H1 (cell line): Measurements from ENCODE around the gene GNG4.
"Not testable (repeated sequence)": the region's sequence is repeated elsewhere in the genome, so short reads cannot be mapped to it uniquely, and the experiment has no call there.

Experiments
- CEBPB ChIP-seq: IDR thresholded peaks from 2 replicates; pipeline ENCODE4 v1.6.1; 2012; ENCODE audit warnings: low read depth, low read length
- E2F6 ChIP-seq: IDR thresholded peaks from 2 replicates; pipeline ENCODE4 v1.6.1; 2012; ENCODE audit warnings: inconsistent platforms
- EGR1 ChIP-seq: IDR thresholded peaks from 2 replicates; pipeline ENCODE4 v1.6.1; 2011; ENCODE audit warnings: low read depth, low read length, borderline replicate concordance
- EP300 ChIP-seq, 2 experiments: IDR thresholded peaks; 1 replicate in 1 of 2; 2 replicates in 1 of 2; pipeline ENCODE4 v1.6.1; 2011 to 2012; ENCODE audit warnings: low read depth in 2 of 2, low read length in 2 of 2, mild to moderate bottlenecking in 2 of 2, borderline replicate concordance in 1 of 2, inconsistent platforms in 1 of 2, moderate library complexity in 1 of 2
- GABPA ChIP-seq: IDR thresholded peaks from 2 replicates; pipeline ENCODE4 v1.6.1; 2011; ENCODE audit warnings: mild to moderate bottlenecking, low read length, moderate library complexity, borderline replicate concordance; ENCODE audit not compliant: insufficient read depth
- POLR2AphosphoS5 ChIP-seq: IDR thresholded peaks from 2 replicates; pipeline ENCODE4 v1.6.1; 2011; ENCODE audit warnings: low read depth, low read length
- YY1 ChIP-seq: IDR thresholded peaks from 2 replicates; pipeline ENCODE4 v1.6.1; 2011; ENCODE audit warnings: low read depth, mild to moderate bottlenecking, low read length

GRCh38 chr1:235647537-235647936 lies 2.0 kb downstream of the GNG4 start:
- TF ChIP-seq POLR2AphosphoS5; YY1; EP300 (IDR thresholded peaks at IDR 0.05; ENCODE audit: borderline replicate concordance in 1 of 2, low read depth in 2 of 2, low read length in 2 of 2); E2F6; EGR1; GABPA; CEBPB: not testable (repeated sequence)
